ENCODE data around the gene RNF41.

Gene RNF41

GRCh38 chr12:56152756-56153677, 68.7 kb downstream of the RNF41 start:
- DNase-seq (ENCODE audit: low read depth, low spot score), result no peak
